ENCODE data around the gene MAPK12.

DNA sequence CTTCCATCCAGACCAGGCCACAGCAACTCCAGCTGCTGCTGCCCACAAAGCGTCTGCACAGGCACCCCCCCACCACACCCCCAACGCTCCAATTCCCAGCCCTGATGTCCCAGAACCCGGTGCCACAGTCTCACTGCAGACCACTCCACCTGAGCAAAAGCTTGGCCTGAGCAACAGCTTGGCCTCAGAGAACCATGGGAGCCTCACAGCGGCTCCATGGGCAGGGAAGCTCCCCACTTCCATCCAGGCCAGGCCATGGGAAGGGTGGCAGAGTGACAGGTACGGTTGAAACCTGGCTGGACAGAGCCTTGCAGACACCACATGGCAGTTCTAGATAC lies 32.8 kb upstream of the MAPK12 start:
- TF ChIP-seq SP1 (IDR thresholded peaks at IDR 0.05; ENCODE audit: low read depth, low read length) (no peak), POLR2A (IDR thresholded peaks at IDR 0.05; ENCODE audit: control extremely low read depth in 1 of 2, low read depth in 2 of 2, low read length in 2 of 2) (no peak), ZNF274 (IDR thresholded peaks at IDR 0.05; ENCODE audit: borderline replicate concordance, extremely low read depth, low read length) (no peak), TAF1 (IDR thresholded peaks at IDR 0.05; ENCODE audit: low read depth, low read length) (no peak), EP300 (IDR thresholded peaks at IDR 0.05; ENCODE audit: borderline replicate concordance in 1 of 2, low read depth in 2 of 2, low read length in 2 of 2) (no peak)
- TF ChIP-seq, protein P1, sequence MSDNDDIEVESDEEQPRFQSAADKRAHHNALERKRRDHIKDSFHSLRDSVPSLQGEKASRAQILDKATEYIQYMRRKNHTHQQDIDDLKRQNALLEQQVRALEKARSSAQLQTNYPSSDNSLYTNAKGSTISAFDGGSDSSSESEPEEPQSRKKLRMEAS (IDR thresholded peaks at IDR 0.05), result no peak
- TF ChIP-seq, protein P2, sequence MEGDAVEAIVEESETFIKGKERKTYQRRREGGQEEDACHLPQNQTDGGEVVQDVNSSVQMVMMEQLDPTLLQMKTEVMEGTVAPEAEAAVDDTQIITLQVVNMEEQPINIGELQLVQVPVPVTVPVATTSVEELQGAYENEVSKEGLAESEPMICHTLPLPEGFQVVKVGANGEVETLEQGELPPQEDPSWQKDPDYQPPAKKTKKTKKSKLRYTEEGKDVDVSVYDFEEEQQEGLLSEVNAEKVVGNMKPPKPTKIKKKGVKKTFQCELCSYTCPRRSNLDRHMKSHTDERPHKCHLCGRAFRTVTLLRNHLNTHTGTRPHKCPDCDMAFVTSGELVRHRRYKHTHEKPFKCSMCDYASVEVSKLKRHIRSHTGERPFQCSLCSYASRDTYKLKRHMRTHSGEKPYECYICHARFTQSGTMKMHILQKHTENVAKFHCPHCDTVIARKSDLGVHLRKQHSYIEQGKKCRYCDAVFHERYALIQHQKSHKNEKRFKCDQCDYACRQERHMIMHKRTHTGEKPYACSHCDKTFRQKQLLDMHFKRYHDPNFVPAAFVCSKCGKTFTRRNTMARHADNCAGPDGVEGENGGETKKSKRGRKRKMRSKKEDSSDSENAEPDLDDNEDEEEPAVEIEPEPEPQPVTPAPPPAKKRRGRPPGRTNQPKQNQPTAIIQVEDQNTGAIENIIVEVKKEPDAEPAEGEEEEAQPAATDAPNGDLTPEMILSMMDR (IDR thresholded peaks at IDR 0.05; ENCODE audit: control extremely low read depth in 1 of 3, insufficient read depth in 1 of 3, low read depth in 1 of 3, low read length in 3 of 3), result no peak

Measured in H1 (cell line).